HG03460 (cell line): ENCODE results near the gene TRPM3.

Source experiments
- ATAC-seq: cut with Tn5 transposase; IDR thresholded peaks from one replicate; pipeline ENCODE4 v1.9.1; 2021; ENCODE audit not compliant: unreplicated experiment

TRPM3 gene

GRCh38 chr9:70617033-70617828 lies 504.2 kb downstream of the TRPM3 start:
- no peak for ATAC-seq

GRCh38 chr9:70616228-70616990 lies 505.0 kb downstream of the TRPM3 start:
- ATAC-seq: no peak

GRCh38 chr9:70615464-70616138 lies 505.8 kb downstream of the TRPM3 start:
- no peak for ATAC-seq

- no peak for ATAC-seq
Measured at GRCh38 chr9:70614786-70615463, 506.5 kb downstream of the TRPM3 start.

- ATAC-seq: no peak
Measured at GRCh38 chr9:70613024-70613768, 508.2 kb downstream of the TRPM3 start.

- no peak for ATAC-seq
Measured at GRCh38 chr9:70610287-70610644, 511.2 kb downstream of the TRPM3 start.

- ATAC-seq: no peak
Measured at GRCh38 chr9:70609542-70610286, 511.7 kb downstream of the TRPM3 start.

- no peak for ATAC-seq
Measured at GRCh38 chr9:70609011-70609410, 512.4 kb downstream of the TRPM3 start.

GRCh38 chr9:70607926-70608325 lies 513.5 kb downstream of the TRPM3 start:
- no peak for ATAC-seq

GRCh38 chr9:70607329-70607728 lies 514.1 kb downstream of the TRPM3 start:
- ATAC-seq: no peak

GRCh38 chr9:70603020-70603411 lies 518.4 kb downstream of the TRPM3 start:
- no peak for ATAC-seq

GRCh38 chr9:70602321-70603019 lies 519.0 kb downstream of the TRPM3 start:
- peak; percentile 74 for ATAC-seq

- no peak for ATAC-seq
Measured at GRCh38 chr9:70601000-70601951, 520.1 kb downstream of the TRPM3 start.

GRCh38 chr9:70600506-70600905 lies 520.9 kb downstream of the TRPM3 start:
- ATAC-seq: no peak

- ATAC-seq: no peak
Measured at GRCh38 chr9:70597886-70598285, 523.5 kb downstream of the TRPM3 start.

GRCh38 chr9:70595211-70595610 lies 526.2 kb downstream of the TRPM3 start:
- ATAC-seq: no peak

GRCh38 chr9:70594386-70594944 lies 527.0 kb downstream of the TRPM3 start:
- no peak for ATAC-seq

- ATAC-seq: no peak
Measured at GRCh38 chr9:70593241-70593640, 528.2 kb downstream of the TRPM3 start.
